Ammon's horn (tissue), 1 donor: ENCODE data around the gene ZFYVE28.
"Not testable (repeated sequence)": the region's sequence is repeated elsewhere in the genome, so short reads cannot be mapped to it uniquely, and the experiment has no call there.

Experiments
- DNase-seq: peaks from one replicate; pipeline ENCODE4 v3.0.0-alpha.2; 2016; ENCODE audit warnings: low spot score

The ZFYVE28 gene

DNA sequence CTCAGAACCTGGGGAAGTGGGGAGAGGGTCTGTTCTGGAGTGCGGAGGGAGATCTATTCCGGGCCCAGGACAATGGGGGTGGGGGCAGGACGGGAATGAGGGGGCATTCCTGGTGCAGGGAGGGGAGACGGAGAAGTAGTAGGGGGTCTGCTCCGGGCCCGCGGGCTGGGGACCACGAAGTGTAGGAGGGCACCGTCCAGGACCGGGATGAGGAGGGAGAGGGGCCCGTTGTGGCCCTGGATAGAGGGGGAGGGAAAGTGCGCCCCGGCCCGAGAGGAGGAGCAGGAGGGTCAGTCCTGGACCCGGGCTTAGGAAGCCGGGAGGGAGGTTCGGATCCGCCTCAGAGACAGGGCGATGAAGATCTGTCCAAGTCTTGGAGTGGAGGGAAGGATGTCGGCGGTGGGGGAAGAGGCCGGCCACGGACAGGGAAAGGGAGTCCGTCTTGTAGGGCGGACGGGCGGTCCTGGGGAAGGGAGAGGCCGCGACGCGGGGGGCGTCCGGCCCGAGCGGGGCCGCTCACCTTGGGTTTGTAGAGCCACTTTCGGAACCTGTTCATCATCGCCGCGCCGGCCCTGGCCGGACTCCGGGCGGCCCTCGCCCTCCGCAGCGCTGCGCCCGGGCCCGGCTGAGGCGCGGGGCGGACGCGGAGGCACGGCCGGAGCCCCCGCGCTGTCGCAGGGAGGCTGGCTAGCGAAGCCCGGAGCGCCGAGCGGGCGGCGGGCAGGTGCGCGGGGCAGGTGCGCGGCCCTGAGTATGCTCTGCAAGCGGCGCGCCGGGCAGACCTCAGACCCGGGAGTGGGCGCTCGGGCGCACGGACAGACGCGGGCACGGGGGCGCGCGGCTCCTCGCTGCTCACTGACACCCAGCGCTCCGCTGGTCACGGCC, at the start of gene ZFYVE28:
Gene ZFYVE28 (minus strand): TSS at position 881 of the 885 bp plus-strand sequence. CDS start 322 bp downstream, at position 559.
- peak; percentile 22 for DNase-seq

DNA sequence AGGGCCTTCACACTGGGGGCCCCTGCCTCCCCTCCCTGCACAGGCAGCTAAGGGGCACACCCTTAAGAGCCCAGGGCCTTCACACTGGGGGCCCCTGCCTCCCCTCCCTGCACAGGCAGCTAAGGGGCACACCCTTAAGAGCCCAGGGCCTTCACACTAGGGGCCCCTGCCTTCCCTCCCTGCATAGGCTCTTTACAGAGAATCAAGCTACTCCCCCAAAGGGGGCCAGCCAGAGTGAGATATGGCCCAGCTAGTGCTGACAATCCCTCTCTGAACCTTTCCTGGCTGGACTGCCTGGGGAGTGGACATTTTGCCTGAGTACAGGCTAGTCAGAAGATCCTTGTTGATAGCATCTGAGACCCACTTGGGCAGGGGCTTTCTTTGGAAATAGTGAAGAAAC, 47.1 kb upstream of the ZFYVE28 start:
- not testable (repeated sequence) for DNase-seq

DNA sequence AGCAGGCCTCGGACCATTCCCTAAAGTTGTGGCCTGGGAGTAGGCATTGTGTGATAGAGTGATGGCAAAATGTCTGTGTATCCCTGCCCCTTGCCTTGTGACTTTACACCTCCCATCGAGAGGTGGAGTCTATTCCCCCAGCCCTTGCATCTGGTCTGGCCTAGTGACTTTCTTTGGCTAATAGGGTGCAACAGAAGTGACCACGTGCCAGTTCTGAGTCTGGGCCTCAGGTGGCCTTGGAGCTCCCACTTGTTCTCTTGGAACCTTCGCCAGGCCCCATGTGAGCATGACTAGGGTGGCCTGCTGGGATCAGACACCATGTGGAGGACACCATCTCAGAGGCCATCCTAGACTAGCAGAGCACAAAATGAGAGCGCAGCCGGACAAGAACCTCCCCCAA, 46.6 kb upstream of the ZFYVE28 start:
- no peak for DNase-seq

DNA sequence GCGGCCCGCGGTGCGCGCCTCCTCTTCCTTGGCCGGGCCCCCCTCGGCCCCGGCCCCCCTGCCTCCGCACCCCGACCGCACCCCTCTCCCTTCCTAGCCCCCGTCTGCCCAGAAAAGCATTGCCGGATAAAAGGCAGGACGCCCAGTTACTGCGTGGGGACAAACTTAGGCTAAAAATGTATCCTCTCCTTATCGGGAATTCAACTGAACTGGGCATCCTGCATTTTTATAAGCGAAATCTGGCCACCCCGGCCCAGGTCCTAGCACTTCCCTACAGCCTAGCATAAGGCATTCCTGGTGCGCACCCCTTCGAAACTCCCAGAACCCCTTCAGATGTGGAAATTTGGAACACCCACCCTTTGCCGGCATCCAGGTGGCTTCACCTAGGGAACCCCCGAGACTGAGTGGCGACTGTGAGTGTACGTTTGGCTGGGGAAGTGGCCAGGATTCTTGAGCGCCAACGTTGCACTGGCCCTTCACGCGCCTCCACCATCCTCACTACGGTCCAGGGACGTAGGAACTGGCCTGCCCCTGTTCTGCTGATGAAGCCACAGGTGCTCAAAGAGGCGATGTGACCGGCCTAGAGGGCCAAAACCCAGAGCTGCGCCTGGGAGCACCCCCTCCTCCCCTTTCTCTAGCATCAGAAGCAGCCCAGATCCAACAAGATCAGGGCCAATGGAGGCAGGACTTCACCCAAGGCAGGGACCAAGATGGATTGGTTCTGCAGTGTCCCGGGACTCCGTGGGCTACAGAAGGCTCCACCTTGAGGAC, 44.7 kb upstream of the ZFYVE28 start:
- no peak for DNase-seq

DNA sequence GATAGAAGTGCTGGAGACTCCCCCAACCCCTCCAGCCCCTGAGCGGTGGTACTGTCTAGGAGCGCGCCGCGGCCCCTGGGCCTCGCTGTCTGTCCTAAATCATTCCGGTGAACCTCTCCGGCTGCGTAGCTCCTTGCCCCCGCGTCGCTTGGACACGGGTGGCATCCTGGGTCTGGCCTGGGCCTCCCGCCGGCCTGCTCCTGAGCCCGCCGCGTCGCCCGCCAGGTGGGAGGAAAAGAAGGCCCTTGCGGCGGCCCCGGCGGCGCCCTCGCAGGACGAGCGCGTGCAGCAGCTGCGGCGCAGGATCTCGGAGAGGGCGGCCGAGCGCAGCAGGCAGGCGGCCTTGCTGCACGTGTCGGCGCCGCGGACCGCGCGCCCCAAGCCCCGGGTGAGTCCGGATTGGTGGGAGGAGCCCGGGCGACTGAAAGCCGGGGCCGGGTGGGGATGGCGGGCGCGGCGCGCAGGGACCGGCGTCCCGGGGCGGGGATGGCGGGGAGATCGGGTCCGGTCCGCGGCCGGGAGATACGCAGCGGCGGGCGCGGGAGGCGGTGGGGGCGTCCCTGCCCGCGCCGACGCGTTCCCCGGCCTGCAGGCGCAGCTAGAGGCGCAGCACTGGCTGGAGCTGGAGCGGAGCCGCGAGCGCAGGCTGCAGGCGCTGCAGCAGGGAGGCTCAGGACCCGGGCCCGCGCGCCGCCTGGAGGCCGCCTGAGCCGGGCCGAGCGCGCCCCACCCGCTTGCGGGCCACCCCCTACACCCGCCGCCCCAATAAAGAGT, 44.0 kb upstream of the ZFYVE28 start:
- DNase-seq, result peak; percentile 84

DNA sequence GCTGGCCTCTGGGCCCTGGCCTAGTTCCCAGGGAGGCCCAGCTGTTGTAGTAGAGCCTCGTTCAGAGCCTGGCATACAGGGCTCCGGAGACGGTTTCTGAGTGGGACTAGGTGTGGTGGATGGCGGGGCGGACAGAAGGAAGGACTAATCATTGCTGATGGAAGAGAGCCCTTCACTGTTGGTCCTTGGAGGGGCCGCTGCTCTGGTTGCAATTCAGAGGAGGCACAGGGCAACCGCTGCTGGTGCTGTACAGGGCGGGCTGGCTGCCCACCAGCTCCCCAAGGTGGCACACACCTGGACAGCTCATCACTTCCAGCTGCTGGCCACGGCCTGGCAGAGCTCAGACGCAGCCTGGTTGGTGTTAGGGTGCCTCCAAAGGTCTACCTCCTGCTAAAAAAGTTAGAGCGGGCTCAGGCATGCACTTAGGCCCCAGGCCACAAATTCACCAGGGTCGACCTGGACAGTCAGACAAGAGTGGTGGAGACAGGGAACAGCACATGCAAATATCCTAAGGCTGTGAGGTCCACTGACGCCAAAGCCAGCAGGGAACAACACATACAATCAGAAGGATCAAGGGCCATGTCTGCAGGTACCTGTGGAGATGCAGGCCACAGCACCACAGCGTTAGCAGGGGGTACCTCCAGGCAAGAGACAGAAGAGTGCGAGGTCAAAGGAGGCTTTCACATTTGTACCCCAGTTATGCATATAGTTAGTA, 43.0 kb upstream of the ZFYVE28 start:
- DNase-seq, result no peak

- no peak for DNase-seq
Measured at GRCh38 chr4:2459589-2460349, 41.3 kb upstream of the ZFYVE28 start.

GRCh38 chr4:2458546-2459491, 40.4 kb upstream of the ZFYVE28 start:
- no peak for DNase-seq

GRCh38 chr4:2457481-2458295, 39.2 kb upstream of the ZFYVE28 start:
- DNase-seq, result no peak

DNA sequence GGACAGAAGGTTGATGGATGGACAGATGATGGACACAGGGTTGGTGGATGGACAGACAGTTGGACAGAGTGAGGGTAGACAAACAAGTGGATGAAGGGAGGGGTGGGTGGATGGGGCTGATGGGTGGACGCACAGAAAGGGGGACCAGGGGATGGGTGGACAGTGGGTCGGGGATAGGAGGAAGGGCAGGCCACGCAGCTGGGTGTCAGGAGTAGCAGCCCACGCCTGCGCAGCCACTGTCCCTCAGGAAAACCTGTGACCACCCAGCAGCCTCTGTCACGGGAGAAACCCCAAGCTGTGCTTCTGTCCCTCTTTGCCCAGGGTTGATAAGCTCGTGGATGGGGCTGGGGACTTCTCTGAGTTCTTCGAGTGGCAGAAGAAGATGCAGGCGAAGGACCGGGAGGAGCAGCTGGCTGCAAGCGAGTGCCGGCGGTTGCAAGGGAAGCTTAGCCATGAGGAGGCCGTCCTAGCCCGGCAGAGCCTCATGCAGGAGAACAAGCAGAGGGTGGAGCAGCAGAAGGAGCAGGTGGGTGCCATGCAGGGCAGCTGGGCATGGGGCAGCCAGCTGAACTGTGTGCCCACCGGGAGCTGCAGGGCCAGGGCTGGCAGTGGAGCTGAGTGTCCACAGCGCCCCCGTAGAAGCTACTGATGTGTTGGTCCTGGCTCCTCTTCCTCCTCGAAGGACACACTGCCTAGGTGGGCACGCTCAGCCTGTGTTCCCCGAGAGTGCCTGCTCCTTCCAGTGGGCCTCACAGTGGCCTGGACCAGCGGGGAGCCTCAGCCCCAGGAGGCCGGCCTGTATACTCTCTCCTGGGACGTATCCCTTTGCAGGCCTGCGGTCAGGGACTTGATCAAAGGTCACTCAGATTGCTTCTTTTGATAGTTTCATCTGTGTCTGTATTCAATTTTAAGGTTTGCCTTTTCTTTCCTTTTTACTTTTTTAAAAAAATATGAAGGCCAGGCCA, 33.7 kb upstream of the ZFYVE28 start:
- DNase-seq, result no peak

- no peak for DNase-seq
Measured at GRCh38 chr4:2451036-2451520, 32.6 kb upstream of the ZFYVE28 start.

DNA sequence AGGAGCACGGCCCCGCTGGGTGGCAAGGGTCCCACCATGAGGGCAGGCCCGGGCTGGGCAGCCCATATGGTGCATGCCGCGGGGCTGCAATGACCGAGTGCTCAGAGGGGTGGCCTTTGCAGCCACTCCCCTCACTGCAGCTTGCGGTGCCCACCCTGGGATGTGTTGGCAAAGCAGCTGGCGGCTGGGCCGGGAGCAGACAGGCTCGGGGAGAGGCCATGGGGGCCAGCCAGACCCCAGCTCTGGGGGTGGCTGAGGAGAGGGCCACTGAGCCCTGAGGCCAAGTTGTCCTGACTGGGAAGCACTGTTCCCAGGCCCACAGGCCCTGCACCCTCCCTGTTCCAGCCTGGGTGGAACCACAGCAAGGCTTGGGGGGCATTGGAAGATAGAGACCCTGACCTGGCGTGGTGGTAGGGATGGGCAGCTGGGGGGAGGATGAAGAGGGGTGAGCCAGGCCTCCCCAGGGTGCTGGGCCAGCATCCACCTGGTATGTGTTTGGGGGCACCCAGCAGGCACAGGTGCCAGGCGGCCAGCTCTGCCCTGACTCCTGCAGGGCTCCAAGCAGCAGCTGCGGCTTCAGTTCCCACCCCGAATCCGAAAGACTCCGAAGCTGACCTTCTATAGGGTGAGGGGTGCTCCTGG, 32.1 kb upstream of the ZFYVE28 start:
- no peak for DNase-seq

DNA sequence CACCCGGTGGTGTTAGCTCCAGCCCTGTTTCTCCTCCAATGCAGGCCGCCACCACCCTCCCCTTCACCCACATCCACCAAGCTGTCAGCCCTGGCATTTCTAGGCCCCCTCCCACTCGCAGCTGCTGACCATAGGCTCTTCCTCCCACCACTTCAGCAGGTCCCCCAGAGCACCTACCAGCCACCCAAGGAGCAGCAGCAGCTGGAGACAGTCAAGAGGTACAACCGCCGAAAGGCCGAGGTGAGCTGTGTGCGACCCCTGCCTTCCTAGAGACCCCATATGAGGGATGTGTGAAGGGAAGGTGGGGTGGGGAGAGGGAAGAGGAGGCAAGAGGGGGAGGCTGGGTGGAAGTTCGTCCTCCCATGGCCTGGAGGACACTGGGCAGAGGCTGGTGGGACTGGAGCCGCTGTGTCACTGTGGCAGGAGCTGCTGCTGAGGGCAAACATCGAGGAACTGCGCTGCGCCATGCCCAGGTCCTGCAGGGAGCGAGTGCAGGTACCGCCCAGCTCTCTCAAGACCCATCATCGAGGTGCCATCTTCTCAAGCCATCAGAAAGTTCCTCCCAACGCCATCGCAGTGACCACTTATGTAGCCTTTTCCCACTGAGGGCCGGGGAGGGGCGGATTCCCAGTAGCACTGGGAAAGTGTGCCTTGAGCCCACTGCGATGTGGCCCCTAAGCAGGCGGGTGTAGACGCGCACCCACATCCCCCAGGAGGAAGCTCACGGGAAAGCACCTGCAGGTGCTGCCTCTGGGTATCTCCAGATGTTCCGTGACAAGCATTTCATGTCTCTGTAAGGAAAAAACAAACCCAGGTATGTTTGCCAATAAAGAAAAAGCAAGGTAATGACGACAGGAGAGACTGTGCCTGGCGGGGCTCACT, 31.3 kb upstream of the ZFYVE28 start:
- DNase-seq, result no peak

- DNase-seq, result no peak
Measured at GRCh38 chr4:2449051-2449450, 30.6 kb upstream of the ZFYVE28 start.

GRCh38 chr4:2448589-2448988, 30.1 kb upstream of the ZFYVE28 start:
- DNase-seq, result no peak
